Measurements from ENCODE around the gene MAP1A. TPM values are rescaled to one million over a fixed set of nuclear protein-coding genes. Genes with fewer than 3 reads are reported as not detected.
"Not testable (repeated sequence)": the region's sequence is repeated elsewhere in the genome, so short reads cannot be mapped to it uniquely, and the experiment has no call there.

The MAP1A gene
- total RNA-seq, 2 donors from 2014 or later = 23.8 to 24.5 TPM

GRCh38 chr15:43527016-43527801 lies 9.8 kb downstream of the MAP1A start:
- ATAC-seq (peak in 1 of 2 donors; percentile 13), DNase-seq (no peak)
- intact Hi-C loops (cut with DNase I) = no loop called here

- DNase-seq (no peak), ATAC-seq (no peak)
- intact Hi-C loops (cut with DNase I) = no loop called here
These were observed 10.6 kb downstream of the MAP1A start for GRCh38 chr15:43527802-43528541.

GRCh38 chr15:43528542-43529007 lies 11.2 kb downstream of the MAP1A start:
- intact Hi-C loops (cut with DNase I) = no loop called here

GRCh38 chr15:43529141-43529540 lies 11.7 kb downstream of the MAP1A start:
- ATAC-seq = no peak
- DNase-seq = no peak
- intact Hi-C loops (cut with DNase I) = no loop called here

More at GRCh38 chr15:43528542-43529007, 11.2 kb downstream of the MAP1A start:
- DNase-seq (no peak), ATAC-seq (peak in 1 of 2 donors; percentile 7)

GRCh38 chr15:43529587-43530345 lies 12.4 kb downstream of the MAP1A start:
- intact Hi-C loops (cut with DNase I) = no loop called here
- ATAC-seq (no peak), DNase-seq (no peak)

- intact Hi-C loops (cut with DNase I) = no loop called here
- peak in 1 of 2 donors; percentile 9 for ATAC-seq
- DNase-seq = no peak
These were observed 13.7 kb downstream of the MAP1A start for GRCh38 chr15:43531018-43531670.

- intact Hi-C loops (cut with DNase I); DNase-seq: not testable (repeated sequence)
These were observed 15.4 kb downstream of the MAP1A start for GRCh38 chr15:43532826-43533225.

GRCh38 chr15:43534897-43535296 lies 17.5 kb downstream of the MAP1A start:
- no peak for DNase-seq
- intact Hi-C loops (cut with DNase I) = no loop called here
- no peak for ATAC-seq

More at GRCh38 chr15:43532826-43533225, 15.4 kb downstream of the MAP1A start:
- ATAC-seq = not testable (repeated sequence)

GRCh38 chr15:43538091-43538490 lies 20.7 kb downstream of the MAP1A start:
- ATAC-seq = no peak
- intact Hi-C loops (cut with DNase I) = no loop called here

GRCh38 chr15:43541785-43542184 lies 24.4 kb downstream of the MAP1A start:
- ATAC-seq = no peak
- intact Hi-C loops (cut with DNase I) = no loop called here
- DNase-seq = no peak

More at GRCh38 chr15:43538091-43538490, 20.7 kb downstream of the MAP1A start:
- no peak for DNase-seq

GRCh38 chr15:43544266-43544665 lies 26.9 kb downstream of the MAP1A start:
- intact Hi-C loops (cut with DNase I) = no loop called here
- ATAC-seq = no peak

GRCh38 chr15:43545426-43545825 lies 28.0 kb downstream of the MAP1A start:
- intact Hi-C loops (cut with DNase I) = no loop called here
- no peak for ATAC-seq
- DNase-seq = no peak

More at GRCh38 chr15:43544266-43544665, 26.9 kb downstream of the MAP1A start:
- no peak for DNase-seq

GRCh38 chr15:43547539-43547938 lies 30.1 kb downstream of the MAP1A start:
- ATAC-seq (no peak), DNase-seq (no peak)
- intact Hi-C loops (cut with DNase I) = no loop called here

GRCh38 chr15:43550527-43551363 lies 33.3 kb downstream of the MAP1A start:
- no peak for DNase-seq
- intact Hi-C loops (cut with DNase I) = no loop called here
- peak; percentile 23 to 58 for ATAC-seq

GRCh38 chr15:43552256-43552655 lies 34.8 kb downstream of the MAP1A start:
- DNase-seq (no peak), ATAC-seq (no peak)
- intact Hi-C loops (cut with DNase I) = no loop called here

GRCh38 chr15:43552986-43553385 lies 35.6 kb downstream of the MAP1A start:
- no peak for ATAC-seq

GRCh38 chr15:43562753-43563152 lies 45.3 kb downstream of the MAP1A start:
- DNase-seq; intact Hi-C loops (cut with DNase I); ATAC-seq: not testable (repeated sequence)

More at GRCh38 chr15:43552986-43553385, 35.6 kb downstream of the MAP1A start:
- intact Hi-C loops (cut with DNase I) = no loop called here
- DNase-seq = no peak

GRCh38 chr15:43563793-43564192 lies 46.4 kb downstream of the MAP1A start:
- DNase-seq; intact Hi-C loops (cut with DNase I): not testable (repeated sequence)
- peak in 1 of 2 donors; percentile 19 for ATAC-seq
